ENCODE measurements around the gene OTULIN.

The OTULIN gene

DNA sequence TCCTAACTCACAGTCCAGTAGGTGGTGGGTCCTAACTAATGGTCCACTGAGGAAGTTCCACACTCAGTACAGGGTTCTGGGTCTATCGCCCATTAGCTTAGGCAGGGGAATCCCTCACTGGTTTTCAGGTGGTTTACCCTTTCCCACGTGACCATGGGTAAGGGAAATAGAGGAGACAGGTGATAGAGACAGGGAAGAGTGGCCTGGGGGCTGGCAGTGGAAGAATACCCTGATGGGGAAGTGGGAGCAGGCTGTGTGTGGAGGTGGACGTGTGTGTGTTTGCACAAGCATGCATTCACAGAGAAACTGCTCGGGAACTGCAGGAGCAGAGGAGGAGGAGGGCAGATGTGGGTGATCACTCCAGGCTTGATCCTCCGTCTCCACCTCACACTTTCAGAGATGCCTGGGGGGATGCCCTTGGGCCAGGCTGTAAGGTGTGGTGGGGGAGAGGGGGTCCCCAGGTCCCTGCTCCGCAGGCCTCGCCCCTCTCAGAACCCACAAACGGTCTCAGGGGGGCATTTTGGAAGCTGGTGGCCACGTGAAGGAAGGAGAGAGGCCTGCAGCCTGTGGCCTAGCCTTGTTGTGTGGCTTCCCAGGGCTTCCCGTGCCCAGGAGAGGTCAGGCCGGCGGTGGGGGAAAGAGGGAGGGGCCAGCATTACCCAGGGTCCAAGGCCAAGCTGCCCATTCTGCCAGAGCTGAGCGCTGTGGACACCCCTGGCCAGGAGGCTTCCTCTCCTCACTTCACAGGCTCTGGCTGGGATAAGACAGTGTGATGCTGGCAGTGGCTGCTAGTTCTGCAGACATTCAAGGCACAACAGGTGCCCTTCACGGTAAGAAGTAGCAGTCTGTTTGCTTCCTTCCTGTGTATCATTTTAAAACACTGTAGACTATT is 80.0 kb downstream of the OTULIN start:
- no peak for DNase-seq

DNA sequence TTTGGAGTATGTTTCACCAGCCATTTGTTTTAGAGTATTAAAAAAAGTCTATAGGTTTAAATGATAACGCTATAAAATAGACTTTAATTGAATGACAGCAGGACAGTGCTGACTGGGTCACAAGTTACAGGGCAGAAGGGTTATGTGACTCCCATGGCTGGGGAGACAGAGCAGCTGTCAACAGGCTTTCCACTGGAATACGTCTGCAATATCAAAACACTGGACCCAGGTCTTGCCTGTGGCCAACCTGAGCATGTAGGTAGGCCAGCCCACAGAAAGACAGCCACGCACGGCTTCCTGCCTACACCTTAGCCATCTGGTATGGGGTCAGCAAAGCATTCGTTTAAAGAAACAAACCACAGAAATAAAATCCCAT is 80.7 kb downstream of the OTULIN start:
- DNase-seq: no peak

DNA sequence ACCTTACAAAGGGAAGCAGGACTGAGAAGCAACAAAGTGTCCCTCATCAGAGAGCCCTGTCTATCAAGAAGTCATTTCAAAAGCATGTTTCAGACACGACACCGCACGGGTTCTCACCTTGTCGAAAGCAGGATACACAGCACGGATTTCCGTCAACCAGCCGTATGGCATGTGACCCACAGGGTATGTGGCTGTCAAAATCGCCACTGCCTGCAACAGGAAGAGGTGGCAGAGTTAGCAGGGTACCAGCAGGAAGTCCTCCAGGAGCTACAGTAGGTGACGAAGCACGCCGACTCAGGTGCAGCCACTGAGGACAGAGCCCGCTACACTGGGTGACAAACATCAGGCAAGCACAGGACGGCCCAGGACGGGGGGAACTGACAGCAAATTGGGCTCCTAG is 81.2 kb downstream of the OTULIN start:
- DNase-seq: no peak

DNA sequence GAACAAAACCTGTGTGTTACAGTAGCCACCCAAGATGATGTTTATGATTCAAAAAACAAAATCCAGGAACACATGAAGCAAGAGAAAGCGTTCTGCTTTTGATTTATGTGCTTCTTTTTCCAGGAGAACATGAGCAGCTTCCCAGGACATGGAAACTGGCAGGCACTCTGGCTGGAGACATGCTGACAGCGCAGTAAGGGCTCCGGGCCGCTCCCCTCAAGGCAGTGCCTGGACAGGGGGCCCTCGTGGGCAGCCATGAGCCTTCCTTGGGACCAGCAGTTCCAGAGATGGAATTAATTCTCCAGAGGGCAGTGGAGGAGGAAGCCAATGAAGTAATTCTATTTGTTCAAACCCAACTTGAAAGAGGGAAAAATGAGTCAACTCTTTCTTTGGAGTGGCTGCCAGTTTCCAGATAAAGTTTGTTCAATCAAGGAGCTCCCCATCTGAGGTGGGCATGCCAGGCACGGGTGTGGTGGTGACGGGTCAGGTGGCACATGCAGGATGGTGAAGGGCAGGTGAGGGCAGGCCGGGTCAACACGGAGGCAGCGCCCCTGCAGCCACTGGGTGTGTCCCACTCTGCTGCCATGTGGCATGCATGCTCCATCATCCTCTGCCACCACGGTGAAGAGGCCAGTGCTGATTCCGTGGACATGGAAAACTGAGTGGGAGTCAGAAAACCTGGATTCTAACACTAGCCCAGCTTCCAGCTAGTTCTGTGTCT is 83.8 kb downstream of the OTULIN start:
- no peak for DNase-seq
